HepG2 (cell line): ENCODE measurements around the gene SPACA4. TPM values are rescaled to one million over a fixed set of nuclear protein-coding genes. Genes with fewer than 3 reads are reported as not detected.

Source experiments
- CHCHD3 ChIP-seq: sonication (generic); formaldehyde crosslinking; IDR thresholded peaks from 2 replicates; pipeline ENCODE4 v1.8.0; 2022; ENCODE audit warnings: mild to moderate bottlenecking, missing genetic modification reagents, moderate library complexity
- MYC ChIP-seq: sonication (generic); formaldehyde crosslinking; IDR thresholded peaks from 2 replicates; pipeline ENCODE4 v1.9.0; 2021; ENCODE audit warnings: missing genetic modification reagents, borderline replicate concordance
- NR2F1 ChIP-seq, 2 experiments: fragments of 450-650 bp in 1 of 2; formaldehyde crosslinking in 1 of 2; IDR thresholded peaks; 2 replicates each; pipeline versions ENCODE4 v1.5.0 to v1.6.1; 2016 to 2020; ENCODE audit warnings: mild to moderate bottlenecking in 1 of 2, missing compliant biosample characterization in 1 of 2, missing genetic modification reagents in 1 of 2, moderate library complexity in 1 of 2
- SMC3 ChIP-seq: IDR thresholded peaks from 2 replicates; pipeline ENCODE4 v1.6.1; 2011; ENCODE audit warnings: low read length, improper control_type of control experiment
- SNAPC2 ChIP-seq: sonication (generic); formaldehyde crosslinking; IDR thresholded peaks from 2 replicates; pipeline ENCODE4 v1.8.1; 2022; ENCODE audit warnings: mild to moderate bottlenecking, missing genetic modification reagents
- TBX3 ChIP-seq: fragments of 450-650 bp; IDR thresholded peaks from 2 replicates; pipeline ENCODE4 v1.6.1; 2017; ENCODE audit warnings: antibody characterized with exemption, mild to moderate bottlenecking, inconsistent platforms, borderline replicate concordance
- ZFP36L1 ChIP-seq: sonication (generic); formaldehyde crosslinking; IDR thresholded peaks from 2 replicates; pipeline ENCODE4 v1.8.0; 2022; ENCODE audit warnings: mild to moderate bottlenecking, missing genetic modification reagents, moderate library complexity
- ZNF232 ChIP-seq: sonication (generic); formaldehyde crosslinking; IDR thresholded peaks from 2 replicates; pipeline ENCODE4 v1.4.0; 2020; ENCODE audit warnings: missing genetic modification reagents, borderline replicate concordance
- ZSCAN30 ChIP-seq: sonication (generic); formaldehyde crosslinking; IDR thresholded peaks from 2 replicates; pipeline ENCODE4 v1.5.0; 2020; ENCODE audit warnings: mild to moderate bottlenecking, missing genetic modification reagents
- polyA plus RNA-seq, 8 experiments: library from polyadenylated mRNA; depleted of rRNA in 3 of 8; stranded (reverse) in 7 of 8; unstranded in 1 of 8; fragments of >200 nt; fragmentation: Illumina TruSeq in 4 of 8; extraction: Trizol in 4 of 8; gene quantifications; 2 replicates each; pipeline versions ENCODE4 v1.2.1 to v1.2.3, GENCODE V29; 2011 to 2016; ENCODE audit warnings: low read depth in 4 of 8, missing spikeins in 1 of 8, mixed read lengths in 1 of 8; ENCODE audit not compliant: insufficient read depth in 1 of 8
- total RNA-seq, 5 experiments: library from RNA; depleted of rRNA; stranded (reverse); fragments of >200 nt; fragmentation: Illumina TruSeq; extraction: Trizol; gene quantifications; 2 replicates each; pipeline ENCODE4 v1.2.3, GENCODE V29; 2016; ENCODE audit warnings: low read depth in 1 of 5
- TF ChIP-seq, protein P1 (sequence below): sonication (generic); formaldehyde crosslinking; IDR thresholded peaks from 2 replicates; pipeline ENCODE4 v1.5.1; 2020; ENCODE audit warnings: missing genetic modification reagents, mild to moderate bottlenecking, borderline replicate concordance
- TF ChIP-seq, protein P2 (sequence below): sonication (generic); formaldehyde crosslinking; IDR thresholded peaks from 2 replicates; pipeline ENCODE4 v1.4.0; 2020; ENCODE audit warnings: missing genetic modification reagents, borderline replicate concordance
- TF ChIP-seq, protein P3 (sequence below): sonication (generic); formaldehyde crosslinking; IDR thresholded peaks from 2 replicates; pipeline ENCODE4 v1.9.0; 2022; ENCODE audit warnings: missing genetic modification reagents, mild to moderate bottlenecking, borderline replicate concordance
- TF ChIP-seq, protein P4 (sequence below): sonication (generic); formaldehyde crosslinking; IDR thresholded peaks from 2 replicates; pipeline ENCODE4 v1.4.0; 2020; ENCODE audit warnings: missing genetic modification reagents
- TF ChIP-seq, protein P5 (sequence below): sonication (generic); formaldehyde crosslinking; IDR thresholded peaks from 2 replicates; pipeline ENCODE4 v1.5.0; 2020; ENCODE audit warnings: missing genetic modification reagents

SPACA4 gene
- total and polyA plus RNA-seq, 2 of the 13 experiments (the other 11 are each of a cell fraction or from before 2014, with no cell fraction given), result not detected

DNA sequence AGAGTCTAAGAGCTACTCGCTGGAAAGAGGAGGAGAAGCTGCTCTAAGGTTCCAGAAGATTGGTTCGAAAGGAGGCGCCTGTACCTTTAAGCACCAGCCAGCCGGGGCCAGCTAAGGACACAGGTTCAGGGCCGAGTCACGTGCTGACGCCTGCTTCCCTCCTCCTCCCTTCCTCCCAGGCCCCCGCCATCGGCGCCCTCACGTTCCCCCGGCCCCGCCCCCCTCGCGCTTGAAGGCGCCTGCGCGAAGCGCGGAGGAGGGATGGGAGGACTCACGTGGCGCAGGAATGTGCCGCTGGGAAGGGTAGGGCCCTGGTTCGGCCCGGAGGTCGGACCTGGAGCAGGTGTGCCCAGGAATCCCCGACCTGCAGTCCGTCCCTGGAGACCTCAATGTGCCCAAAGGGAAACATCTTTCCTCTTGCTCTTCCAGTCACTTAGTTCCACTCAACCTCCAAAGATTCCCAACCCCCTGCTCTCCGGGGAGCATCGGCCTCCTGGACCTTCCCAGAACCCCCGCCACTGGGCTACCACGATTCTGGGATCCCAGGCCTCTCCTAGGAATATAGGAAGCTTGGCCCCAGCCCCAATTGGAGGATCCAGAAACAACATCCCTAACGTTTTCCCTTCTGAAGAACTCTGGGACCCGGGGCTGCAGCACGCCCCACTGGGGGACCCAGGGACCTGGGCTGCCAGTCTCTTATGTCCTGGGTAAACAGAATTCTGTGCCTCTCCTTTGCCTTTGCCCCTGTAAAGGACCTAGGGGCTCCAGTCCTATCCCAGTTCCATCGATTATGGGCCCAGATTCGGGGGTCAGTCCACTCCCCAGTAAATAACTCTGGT is 28.1 kb downstream of the SPACA4 start (continued):
- TF ChIP-seq ZNF232 (CRISPR knock-in tag), result peak; percentile 43; the same call in 1 of the 2 replicates
- TF ChIP-seq, protein P1, sequence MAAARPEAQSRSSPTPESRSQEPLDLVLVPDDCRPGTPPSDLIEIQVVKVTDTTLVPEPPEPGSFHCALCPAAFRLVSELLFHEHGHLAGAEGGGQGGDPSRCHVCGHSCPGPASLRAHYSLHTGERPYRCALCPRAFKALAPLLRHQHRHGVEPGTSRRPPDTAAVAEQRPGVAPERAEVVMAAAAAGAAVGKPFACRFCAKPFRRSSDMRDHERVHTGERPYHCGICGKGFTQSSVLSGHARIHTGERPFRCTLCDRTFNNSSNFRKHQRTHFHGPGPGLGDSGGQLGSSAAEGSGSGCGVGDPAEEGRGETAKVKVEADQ (CRISPR knock-in tag), result no peak
- TF ChIP-seq, protein P2, sequence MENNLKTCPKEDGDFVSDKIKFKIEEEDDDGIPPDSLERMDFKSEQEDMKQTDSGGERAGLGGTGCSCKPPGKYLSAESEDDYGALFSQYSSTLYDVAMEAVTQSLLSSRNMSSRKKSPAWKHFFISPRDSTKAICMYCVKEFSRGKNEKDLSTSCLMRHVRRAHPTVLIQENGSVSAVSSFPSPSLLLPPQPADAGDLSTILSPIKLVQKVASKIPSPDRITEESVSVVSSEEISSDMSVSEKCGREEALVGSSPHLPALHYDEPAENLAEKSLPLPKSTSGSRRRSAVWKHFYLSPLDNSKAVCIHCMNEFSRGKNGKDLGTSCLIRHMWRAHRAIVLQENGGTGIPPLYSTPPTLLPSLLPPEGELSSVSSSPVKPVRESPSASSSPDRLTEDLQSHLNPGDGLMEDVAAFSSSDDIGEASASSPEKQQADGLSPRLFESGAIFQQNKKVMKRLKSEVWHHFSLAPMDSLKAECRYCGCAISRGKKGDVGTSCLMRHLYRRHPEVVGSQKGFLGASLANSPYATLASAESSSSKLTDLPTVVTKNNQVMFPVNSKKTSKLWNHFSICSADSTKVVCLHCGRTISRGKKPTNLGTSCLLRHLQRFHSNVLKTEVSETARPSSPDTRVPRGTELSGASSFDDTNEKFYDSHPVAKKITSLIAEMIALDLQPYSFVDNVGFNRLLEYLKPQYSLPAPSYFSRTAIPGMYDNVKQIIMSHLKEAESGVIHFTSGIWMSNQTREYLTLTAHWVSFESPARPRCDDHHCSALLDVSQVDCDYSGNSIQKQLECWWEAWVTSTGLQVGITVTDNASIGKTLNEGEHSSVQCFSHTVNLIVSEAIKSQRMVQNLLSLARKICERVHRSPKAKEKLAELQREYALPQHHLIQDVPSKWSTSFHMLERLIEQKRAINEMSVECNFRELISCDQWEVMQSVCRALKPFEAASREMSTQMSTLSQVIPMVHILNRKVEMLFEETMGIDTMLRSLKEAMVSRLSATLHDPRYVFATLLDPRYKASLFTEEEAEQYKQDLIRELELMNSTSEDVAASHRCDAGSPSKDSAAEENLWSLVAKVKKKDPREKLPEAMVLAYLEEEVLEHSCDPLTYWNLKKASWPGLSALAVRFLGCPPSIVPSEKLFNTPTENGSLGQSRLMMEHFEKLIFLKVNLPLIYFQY (CRISPR knock-in tag), result peak; percentile 94
- peak; percentile 59; the same call in 1 of the 2 replicates for TF ChIP-seq ZSCAN30 (CRISPR knock-in tag)
- TF ChIP-seq, protein P3, sequence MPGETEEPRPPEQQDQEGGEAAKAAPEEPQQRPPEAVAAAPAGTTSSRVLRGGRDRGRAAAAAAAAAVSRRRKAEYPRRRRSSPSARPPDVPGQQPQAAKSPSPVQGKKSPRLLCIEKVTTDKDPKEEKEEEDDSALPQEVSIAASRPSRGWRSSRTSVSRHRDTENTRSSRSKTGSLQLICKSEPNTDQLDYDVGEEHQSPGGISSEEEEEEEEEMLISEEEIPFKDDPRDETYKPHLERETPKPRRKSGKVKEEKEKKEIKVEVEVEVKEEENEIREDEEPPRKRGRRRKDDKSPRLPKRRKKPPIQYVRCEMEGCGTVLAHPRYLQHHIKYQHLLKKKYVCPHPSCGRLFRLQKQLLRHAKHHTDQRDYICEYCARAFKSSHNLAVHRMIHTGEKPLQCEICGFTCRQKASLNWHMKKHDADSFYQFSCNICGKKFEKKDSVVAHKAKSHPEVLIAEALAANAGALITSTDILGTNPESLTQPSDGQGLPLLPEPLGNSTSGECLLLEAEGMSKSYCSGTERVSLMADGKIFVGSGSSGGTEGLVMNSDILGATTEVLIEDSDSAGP (CRISPR knock-in tag), result peak; percentile 100
- TF ChIP-seq ZFP36L1, result no peak
- no peak for TF ChIP-seq CHCHD3
- peak in 1 of 2 experiments; percentile 60; a peak in 2 of 4 replicates for TF ChIP-seq NR2F1 (CRISPR knock-in tag; IDR thresholded peaks at IDR 0.05)
- 0 out of 2 replicates have a peak, but pooled peaks have one; percentile 30 for TF ChIP-seq SNAPC2 (CRISPR knock-in tag)
- no peak for TF ChIP-seq SMC3
- TF ChIP-seq, protein P4, sequence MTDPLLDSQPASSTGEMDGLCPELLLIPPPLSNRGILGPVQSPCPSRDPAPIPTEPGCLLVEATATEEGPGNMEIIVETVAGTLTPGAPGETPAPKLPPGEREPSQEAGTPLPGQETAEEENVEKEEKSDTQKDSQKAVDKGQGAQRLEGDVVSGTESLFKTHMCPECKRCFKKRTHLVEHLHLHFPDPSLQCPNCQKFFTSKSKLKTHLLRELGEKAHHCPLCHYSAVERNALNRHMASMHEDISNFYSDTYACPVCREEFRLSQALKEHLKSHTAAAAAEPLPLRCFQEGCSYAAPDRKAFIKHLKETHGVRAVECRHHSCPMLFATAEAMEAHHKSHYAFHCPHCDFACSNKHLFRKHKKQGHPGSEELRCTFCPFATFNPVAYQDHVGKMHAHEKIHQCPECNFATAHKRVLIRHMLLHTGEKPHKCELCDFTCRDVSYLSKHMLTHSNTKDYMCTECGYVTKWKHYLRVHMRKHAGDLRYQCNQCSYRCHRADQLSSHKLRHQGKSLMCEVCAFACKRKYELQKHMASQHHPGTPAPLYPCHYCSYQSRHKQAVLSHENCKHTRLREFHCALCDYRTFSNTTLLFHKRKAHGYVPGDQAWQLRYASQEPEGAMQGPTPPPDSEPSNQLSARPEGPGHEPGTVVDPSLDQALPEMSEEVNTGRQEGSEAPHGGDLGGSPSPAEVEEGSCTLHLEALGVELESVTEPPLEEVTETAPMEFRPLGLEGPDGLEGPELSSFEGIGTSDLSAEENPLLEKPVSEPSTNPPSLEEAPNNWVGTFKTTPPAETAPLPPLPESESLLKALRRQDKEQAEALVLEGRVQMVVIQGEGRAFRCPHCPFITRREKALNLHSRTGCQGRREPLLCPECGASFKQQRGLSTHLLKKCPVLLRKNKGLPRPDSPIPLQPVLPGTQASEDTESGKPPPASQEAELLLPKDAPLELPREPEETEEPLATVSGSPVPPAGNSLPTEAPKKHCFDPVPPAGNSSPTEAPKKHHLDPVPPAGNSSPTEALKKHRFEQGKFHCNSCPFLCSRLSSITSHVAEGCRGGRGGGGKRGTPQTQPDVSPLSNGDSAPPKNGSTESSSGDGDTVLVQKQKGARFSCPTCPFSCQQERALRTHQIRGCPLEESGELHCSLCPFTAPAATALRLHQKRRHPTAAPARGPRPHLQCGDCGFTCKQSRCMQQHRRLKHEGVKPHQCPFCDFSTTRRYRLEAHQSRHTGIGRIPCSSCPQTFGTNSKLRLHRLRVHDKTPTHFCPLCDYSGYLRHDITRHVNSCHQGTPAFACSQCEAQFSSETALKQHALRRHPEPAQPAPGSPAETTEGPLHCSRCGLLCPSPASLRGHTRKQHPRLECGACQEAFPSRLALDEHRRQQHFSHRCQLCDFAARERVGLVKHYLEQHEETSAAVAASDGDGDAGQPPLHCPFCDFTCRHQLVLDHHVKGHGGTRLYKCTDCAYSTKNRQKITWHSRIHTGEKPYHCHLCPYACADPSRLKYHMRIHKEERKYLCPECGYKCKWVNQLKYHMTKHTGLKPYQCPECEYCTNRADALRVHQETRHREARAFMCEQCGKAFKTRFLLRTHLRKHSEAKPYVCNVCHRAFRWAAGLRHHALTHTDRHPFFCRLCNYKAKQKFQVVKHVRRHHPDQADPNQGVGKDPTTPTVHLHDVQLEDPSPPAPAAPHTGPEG (CRISPR knock-in tag), result peak; percentile 66; the same call in 1 of the 2 replicates
- TF ChIP-seq, protein P5, sequence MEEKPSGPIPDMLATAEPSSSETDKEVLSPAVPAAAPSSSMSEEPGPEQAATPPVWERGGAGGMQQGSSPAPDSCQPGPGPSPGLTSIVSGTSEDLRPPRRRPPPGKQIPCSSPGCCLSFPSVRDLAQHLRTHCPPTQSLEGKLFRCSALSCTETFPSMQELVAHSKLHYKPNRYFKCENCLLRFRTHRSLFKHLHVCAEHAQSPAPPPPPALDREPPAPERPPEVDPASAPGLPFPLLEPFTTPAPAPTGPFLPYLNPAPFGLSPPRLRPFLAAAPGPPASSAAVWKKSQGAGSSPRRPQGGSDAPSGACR (CRISPR knock-in tag), result peak; percentile 55; the same call in 1 of the 2 replicates
- TF ChIP-seq TBX3, result peak; percentile 67
- peak; percentile 94 for TF ChIP-seq MYC (CRISPR knock-in tag)
